HG03565 (cell line): ENCODE results near the gene SRSF2.
"Not testable (repeated sequence)": the region's sequence is repeated elsewhere in the genome, so short reads cannot be mapped to it uniquely, and the experiment has no call there.

ENCODE experiments used
- ATAC-seq: cut with Tn5 transposase; IDR thresholded peaks from one replicate; pipeline ENCODE4 v1.9.1; 2021; ENCODE audit warnings: mild to moderate bottlenecking, moderate library complexity; ENCODE audit not compliant: unreplicated experiment

SRSF2 gene

DNA sequence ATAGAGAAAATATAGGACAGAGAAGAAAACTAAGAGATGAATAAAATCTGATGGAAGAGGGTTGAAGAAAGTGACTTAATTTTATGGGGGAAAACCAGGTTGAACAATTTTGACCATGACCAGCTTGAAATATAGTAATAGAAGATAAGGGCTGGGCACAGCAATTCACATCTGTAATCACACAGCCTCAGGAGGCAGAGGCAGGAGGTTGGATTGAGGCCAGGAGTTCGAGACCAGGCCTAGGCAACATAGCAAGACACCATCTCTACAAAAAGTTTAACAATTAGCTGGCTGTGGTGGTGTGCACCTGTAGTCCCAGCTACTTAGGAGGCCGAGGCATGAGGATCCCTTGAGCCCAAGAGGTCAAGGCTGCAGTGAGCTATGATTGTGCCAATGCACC is 35.1 kb downstream of the SRSF2 start:
- no peak for ATAC-seq

DNA sequence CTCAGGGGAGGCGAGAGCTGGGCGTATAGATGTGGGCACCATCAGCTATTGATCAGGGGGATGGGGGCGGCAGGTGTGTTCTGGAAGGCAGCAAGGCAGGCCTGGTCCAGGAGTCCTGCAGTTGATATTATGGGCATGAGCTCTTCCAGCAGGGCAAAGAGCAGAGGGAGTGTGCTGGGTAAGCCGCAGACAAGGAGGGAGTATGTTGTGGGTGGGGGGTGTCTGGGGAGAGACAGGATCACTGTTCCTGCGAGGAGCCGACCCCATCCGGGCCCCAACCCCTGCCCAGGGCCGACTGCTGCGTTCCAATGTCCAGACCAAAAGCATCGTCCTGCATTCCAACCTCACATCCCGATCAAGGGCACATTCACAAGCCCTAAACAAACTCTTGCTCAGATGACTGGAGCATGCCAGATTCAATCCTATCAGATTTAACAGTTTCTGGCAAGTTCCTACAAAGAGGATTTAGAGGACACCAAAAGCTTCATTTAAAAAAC is 35.6 kb downstream of the SRSF2 start:
- no peak for ATAC-seq

DNA sequence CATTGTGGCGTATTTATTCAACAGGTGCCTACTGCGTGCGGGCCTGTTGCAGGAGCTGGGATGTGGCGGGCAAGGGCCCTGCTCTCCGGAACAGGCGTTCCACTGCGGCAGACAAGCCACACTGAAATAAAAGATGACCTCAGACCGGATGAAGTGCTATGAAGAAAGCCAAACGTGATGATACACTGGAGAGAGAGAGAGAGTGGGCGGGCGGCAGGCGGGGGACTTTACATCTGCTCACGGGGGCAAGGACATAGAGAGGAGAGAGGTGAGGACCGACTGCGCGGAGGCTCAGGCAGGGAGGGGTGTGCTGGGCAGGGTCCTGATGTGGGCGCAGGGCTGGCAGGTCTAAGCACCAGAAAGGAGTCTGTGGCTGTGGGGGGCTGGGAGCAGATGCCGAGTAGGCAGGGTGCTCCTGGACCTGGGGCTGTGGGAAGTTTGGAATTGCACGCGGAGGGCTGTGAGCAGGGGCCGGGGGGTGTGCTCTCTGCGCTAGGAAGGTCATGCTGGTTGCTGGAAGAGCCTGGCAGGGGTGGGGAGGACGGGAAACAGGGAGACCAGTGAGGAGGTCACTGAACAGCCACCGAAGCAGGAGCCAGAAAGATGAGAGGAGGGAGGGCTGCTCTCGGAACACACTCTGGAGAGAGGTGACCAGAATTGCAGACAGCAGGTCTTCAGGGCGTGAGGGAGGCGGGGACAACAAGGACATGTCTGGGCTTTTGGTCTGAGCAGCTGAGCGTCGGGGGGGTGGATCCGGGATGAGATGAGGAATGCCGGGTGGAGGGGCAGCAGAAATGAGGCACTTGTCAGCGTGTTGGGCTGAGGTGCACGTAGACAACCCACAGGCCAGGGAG is 36.3 kb downstream of the SRSF2 start:
- no peak for ATAC-seq

DNA sequence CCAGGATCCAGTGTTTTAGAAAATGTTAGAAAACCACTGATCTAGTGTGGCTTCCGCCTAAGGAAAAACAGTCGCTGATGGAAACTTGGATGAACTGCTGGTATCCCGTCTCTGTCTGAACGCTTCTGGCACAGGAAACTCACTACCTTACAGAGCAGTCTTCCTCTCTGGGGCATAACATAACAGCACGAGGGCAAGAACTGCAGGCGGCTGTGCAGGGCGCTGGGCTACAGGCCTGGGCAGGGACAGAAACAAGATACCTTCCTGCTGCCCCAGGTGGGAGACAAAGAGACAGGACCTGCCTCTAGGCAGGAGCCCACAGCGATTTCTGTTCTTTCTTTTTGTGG is 36.9 kb downstream of the SRSF2 start:
- no peak for ATAC-seq

DNA sequence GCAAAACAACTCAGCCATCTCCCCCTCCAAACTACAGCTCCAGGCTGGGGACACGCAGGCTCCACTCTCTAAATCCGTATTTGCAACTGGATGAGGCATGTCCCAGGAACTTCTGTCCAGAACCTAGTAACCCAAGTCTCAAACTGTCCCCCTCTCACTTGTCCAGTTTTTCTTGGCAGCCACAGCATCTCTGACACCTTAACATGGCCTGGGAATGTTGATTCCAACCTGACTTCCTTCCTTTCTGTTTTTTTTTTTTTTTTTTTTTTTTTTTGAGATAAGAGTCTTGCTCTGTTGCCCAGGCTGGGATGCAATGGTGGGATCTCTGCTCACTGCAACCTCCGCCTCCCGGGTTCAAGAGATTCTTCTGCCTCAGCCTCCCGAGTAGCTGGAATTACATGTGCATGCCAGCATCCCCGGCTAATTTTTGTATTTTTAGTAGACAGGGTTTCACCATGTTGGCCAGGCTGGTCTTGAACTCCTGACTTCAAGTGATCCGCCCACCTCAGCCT is 38.6 kb downstream of the SRSF2 start:
- not testable (repeated sequence) for ATAC-seq

GRCh38 chr17:76697702-76698465 is 39.2 kb downstream of the SRSF2 start:
- no peak for ATAC-seq

DNA sequence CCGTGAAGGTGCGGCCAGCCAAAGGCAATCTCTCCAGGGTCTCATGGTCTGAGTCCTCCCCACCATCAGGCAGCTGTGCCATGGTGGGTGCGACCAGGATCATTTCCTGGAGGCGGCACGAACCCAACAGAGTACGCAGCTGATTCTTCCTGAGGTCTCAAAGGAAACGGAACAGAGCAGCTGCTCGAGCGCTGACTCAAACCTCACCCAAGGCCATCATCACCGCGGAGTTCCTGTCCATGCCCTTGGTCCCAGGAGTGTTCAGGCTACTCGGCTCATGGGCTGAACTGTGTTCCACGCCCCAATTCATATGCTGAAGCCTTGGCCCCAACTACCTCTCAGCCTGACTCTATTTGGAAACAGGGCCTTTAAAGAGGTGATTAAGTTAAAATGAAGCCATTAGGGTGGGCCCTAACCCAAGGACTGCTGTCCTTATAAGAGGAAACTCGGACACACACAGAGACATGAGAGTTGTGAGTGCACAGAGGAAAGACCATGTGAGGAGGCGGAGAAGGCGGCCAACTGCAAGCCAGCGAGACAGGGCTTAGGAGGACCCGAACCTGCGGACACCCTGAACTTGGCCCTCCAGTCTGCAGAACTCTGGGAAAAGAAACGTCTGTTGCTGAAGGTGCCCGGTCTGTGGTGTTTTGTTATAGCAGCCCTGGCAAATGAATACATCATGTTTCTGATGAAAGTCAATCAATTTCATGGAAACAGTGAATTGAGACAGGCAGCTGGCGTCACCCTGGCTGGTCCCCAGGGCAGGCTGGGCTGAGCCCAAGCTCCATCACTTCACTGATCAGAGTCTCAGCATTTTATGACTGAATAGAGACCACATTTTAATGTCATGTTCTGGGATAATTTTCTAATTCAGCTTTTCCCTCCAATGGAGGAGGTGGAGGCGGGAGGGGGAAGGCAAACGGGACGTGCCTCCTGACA is 40.1 kb downstream of the SRSF2 start:
- ATAC-seq, result peak; percentile 43

DNA sequence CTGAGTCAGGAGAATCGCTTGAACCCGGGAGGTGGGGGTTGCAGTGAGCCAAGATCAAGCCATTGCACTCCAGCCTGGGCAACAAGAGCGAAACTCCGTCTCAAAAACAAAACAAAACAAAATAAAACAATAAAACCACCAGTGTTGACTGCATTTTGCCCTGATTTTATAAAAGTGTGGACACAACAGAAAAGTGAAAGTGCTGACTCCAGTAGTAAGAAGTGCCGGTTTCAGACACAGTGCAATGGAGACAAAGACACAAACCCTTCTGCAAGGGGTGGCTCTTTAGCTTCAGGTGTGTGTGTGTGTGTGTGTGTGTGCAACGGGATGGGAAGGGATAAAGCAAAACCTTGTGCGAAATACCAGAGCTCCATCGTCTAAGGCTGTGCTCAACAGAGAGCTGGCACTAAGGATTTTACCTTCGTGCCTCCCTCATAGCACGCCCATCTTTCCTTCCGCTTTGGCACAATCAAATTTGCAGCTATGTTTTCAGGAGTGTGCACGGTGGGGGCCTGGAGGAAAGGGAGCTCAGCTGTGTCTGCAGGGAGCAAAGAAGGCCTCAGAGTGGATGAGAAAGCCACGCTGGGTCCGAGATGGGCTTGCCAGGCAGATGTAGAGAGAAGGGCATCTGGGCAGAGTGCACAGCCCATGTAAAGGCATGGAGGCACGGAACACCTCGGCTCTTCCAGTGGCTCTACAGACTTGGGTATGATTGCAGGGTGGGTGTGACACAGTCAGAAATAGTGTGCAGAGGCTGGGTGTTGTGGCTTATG is 41.9 kb downstream of the SRSF2 start:
- ATAC-seq, result no peak

GRCh38 chr17:76691379-76692191 is 45.5 kb downstream of the SRSF2 start:
- no peak for ATAC-seq

DNA sequence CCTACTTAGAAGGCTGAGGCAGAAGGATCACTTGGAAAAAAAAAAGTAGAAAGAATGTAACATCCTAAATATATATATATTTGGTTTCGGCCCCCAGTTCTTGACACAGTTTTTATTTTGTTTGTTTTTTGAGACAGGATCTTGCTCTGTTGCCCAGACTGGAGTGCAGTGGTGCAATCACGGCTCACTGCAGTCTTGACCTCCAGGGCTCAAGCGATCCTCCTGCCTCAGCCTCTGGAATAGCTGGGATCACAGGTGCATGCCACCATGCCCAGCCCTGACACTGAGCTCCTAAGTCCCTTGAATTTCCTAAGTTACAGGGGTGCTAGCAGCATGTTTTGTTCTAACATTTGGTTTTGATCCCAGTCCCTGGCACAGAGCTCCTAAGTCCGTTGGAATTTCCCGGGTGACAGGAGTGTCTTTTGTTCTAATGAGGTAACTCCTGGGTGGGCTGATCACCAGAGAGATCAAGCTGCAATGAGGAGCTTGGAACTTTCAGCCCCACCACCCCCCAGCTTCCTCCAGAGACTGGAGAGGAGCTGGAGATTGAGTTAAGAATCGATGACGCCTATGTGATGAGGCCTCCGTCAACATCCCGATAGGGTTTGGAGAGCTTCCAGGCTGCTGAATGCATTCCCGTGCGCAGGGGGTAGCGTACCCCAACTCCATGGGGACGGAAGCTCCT is 46.4 kb downstream of the SRSF2 start:
- no peak for ATAC-seq

- no peak for ATAC-seq
These were observed 47.3 kb downstream of the SRSF2 start for GRCh38 chr17:76689859-76690258.

GRCh38 chr17:76688165-76688622 is 48.9 kb downstream of the SRSF2 start:
- ATAC-seq, result no peak

DNA sequence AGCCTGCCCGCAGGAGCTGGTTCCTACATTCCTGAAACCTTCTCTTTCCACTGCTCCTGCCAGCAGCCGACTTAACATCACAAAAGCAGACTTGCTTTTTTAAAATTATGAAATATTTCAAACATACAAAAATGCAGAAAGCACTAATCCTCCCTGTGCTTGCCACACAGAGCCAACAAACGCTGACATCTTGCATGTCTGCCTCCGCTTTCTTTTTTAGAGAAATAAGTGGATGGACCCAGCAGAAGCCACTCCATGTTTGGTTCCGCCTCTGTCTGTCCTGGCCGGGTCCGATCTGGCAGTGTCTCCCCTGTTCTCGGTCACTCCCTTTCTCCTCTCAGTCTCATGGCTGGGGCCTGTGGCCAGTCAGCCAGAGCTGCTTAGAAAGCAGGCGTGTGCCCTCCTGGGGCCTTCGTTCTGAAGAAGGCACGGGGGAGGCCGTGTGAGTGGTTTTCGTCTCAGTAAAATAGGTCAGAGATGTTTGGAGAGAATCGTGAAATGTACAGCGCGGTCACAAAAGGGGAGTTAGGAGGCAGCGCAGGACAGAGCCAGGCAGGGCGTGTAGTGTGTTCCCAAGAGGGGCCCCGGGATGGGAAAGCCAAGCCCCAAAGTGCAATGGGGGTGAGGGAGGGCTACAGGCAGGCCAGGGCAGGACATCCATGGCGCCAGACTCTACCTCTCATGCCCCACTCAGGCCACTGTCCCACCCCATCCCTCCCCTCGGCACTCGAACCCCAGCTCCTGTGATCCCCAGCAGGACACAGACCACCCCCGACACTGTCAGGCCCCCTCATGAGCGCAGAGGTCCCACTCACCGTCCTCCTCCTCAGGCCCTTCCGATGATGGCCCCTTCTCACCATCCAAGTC is 49.6 kb downstream of the SRSF2 start:
- no peak for ATAC-seq

- ATAC-seq, result no peak
These were observed 50.4 kb downstream of the SRSF2 start for GRCh38 chr17:76686538-76687297.

GRCh38 chr17:76685846-76686245 is 51.3 kb downstream of the SRSF2 start:
- no peak for ATAC-seq

GRCh38 chr17:76685366-76685765 is 51.8 kb downstream of the SRSF2 start:
- no peak for ATAC-seq

DNA sequence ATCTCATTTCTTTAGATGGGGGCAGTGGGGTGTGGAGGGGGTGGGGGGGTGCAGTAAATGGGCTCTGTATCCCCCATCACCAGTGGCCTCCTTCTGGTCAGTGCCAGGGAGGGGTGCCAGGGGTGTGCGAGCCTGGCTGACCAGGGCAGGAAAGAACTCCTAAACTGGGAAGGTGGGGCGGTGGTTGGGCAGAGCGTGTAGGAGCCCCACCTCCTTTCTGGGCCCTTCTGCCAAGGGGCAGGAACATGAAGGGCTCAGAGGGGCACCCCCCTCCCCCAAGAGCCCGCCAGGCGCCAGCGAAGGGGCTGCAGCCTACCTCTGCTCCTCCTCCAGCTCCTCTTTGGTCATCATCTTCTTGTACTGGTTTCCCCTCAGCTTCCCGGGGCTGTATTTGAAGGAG is 52.4 kb downstream of the SRSF2 start:
- no peak for ATAC-seq
